Breast epithelium (tissue), 3 donors: ENCODE measurements around the gene FBL.

Experiments
- POLR2A ChIP-seq: fragments of 450-650 bp; IDR thresholded peaks from one replicate; pipeline ENCODE4 v1.6.1; 2016; ENCODE audit warnings: antibody characterized with exemption, mild to moderate bottlenecking, moderate library complexity
- POLR2AphosphoS5 ChIP-seq, 3 donors: sonication (generic); formaldehyde crosslinking; IDR thresholded peaks; one replicate each; pipeline ENCODE4 v1.6.1; 2017; ENCODE audit warnings: antibody characterized with exemption in 3 of 3
- TF ChIP-seq, protein P1 (sequence below), 3 donors: fragments of 450-650 bp; IDR thresholded peaks; one replicate each; pipeline ENCODE4 v1.5.1; 2016 to 2017; ENCODE audit warnings: antibody characterized with exemption in 3 of 3, mild to moderate bottlenecking in 3 of 3, moderate library complexity in 3 of 3

DNA sequence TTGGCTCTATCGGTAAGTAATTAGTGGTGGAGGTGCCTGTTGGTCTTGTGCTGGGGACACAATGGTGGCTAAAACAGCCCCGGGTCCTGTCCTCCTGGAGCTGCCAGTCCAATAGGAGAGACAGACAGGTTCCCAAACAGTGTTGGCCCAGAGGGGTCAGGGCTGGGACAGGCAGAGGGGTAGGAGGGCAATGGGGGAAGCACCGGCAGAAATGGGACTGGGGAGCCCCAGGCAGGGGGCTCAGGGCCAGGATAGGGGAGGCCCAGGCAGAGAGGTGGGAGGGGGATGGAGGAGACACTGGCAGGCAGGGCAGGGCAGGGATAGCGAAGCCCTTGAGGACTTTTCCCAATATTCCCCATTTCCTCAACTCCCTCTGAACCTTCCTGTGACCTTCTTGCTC lies 2.2 kb upstream of the FBL start:
- TF ChIP-seq, protein P1, sequence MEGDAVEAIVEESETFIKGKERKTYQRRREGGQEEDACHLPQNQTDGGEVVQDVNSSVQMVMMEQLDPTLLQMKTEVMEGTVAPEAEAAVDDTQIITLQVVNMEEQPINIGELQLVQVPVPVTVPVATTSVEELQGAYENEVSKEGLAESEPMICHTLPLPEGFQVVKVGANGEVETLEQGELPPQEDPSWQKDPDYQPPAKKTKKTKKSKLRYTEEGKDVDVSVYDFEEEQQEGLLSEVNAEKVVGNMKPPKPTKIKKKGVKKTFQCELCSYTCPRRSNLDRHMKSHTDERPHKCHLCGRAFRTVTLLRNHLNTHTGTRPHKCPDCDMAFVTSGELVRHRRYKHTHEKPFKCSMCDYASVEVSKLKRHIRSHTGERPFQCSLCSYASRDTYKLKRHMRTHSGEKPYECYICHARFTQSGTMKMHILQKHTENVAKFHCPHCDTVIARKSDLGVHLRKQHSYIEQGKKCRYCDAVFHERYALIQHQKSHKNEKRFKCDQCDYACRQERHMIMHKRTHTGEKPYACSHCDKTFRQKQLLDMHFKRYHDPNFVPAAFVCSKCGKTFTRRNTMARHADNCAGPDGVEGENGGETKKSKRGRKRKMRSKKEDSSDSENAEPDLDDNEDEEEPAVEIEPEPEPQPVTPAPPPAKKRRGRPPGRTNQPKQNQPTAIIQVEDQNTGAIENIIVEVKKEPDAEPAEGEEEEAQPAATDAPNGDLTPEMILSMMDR (IDR thresholded peaks at IDR 0.05) = no peak
- no peak for TF ChIP-seq POLR2A
- TF ChIP-seq POLR2AphosphoS5 (IDR thresholded peaks at IDR 0.05) = no peak
